GM10248 (cell line): ENCODE results near the gene TTC7B.

Experiments used
- CTCF ChIA-PET: fragments of 300-600 bp; sonication (Branson Sonifier 250); formaldehyde crosslinking; extraction: SDS; loops from one replicate; lab custom pipeline; 2021; ENCODE audit warnings: antibody characterized with exemption; lab: Yijun Ruan, JAX
- POLR2A ChIA-PET: fragments of 350-650 bp; sonication (Branson Sonifier 250); formaldehyde crosslinking; extraction: SDS; loops from one replicate; lab custom pipeline; 2020; ENCODE audit warnings: antibody characterized with exemption; lab: Yijun Ruan, JAX
- DNase-seq: peaks from one replicate; pipeline ENCODE4 v3.0.0; 2012; ENCODE audit errors: extremely low spot score
- TF ChIP-seq, protein P1 (sequence below): IDR thresholded peaks from 2 replicates; pipeline ENCODE4 v1.5.1; 2012; ENCODE audit warnings: mild to moderate bottlenecking, low read depth; ENCODE audit errors: extremely low read depth, missing control alignments, control extremely low read depth

TTC7B gene

DNA sequence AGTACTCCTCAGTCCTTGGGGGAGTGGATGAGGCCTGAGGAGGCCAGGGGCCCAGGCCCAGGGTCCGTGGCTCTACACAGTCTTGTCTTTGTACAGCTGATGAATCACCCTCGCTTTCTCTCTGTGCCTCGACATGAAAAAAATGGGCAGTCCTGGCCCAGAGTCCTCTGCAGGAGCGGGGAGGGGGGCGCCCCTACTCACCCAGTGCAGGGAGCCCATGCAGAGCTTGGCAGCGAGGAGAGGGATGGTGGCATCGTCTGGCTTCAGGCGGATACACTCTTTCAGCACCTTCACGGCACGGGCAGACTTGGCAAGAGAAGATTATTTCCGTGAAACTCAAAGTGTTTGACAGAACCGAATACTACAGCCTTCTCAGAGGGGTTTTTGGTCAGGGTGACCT, 159.3 kb downstream of the TTC7B start:
- no peak for DNase-seq
- ChIA-PET POLR2A (no interaction called here), CTCF (interaction anchor here (1.1 to 1.9 kb wide), 4 partner anchors 8 to 257 kb away, joined by 3 to 4 read pairs (median 4); no protein-coding TSS in a partner anchor)
- TF ChIP-seq, protein P1, sequence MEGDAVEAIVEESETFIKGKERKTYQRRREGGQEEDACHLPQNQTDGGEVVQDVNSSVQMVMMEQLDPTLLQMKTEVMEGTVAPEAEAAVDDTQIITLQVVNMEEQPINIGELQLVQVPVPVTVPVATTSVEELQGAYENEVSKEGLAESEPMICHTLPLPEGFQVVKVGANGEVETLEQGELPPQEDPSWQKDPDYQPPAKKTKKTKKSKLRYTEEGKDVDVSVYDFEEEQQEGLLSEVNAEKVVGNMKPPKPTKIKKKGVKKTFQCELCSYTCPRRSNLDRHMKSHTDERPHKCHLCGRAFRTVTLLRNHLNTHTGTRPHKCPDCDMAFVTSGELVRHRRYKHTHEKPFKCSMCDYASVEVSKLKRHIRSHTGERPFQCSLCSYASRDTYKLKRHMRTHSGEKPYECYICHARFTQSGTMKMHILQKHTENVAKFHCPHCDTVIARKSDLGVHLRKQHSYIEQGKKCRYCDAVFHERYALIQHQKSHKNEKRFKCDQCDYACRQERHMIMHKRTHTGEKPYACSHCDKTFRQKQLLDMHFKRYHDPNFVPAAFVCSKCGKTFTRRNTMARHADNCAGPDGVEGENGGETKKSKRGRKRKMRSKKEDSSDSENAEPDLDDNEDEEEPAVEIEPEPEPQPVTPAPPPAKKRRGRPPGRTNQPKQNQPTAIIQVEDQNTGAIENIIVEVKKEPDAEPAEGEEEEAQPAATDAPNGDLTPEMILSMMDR: no peak

DNA sequence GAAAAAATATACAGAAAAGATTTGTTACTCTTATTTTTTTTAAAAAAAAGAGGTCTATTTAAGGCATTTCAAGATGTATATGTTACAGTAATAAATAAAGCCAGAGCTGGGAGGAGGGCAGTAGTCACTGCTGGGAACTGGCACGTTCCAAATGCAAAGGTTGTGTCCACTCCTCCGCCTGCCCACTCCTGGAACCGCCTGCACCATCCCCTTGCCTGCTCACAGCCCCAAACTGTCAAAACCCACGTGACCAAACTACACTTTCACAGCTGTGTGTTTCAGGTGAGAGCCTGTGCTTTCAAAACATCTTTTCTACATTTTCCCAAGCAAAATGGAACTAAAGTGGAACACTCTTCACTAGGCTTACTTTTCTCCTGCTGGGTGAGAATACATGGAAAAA, 160.4 kb downstream of the TTC7B start:
- POLR2A ChIA-PET: no interaction called here
- DNase-seq: no peak
- CTCF ChIA-PET: no interaction called here
- TF ChIP-seq, protein P1: no peak

DNA sequence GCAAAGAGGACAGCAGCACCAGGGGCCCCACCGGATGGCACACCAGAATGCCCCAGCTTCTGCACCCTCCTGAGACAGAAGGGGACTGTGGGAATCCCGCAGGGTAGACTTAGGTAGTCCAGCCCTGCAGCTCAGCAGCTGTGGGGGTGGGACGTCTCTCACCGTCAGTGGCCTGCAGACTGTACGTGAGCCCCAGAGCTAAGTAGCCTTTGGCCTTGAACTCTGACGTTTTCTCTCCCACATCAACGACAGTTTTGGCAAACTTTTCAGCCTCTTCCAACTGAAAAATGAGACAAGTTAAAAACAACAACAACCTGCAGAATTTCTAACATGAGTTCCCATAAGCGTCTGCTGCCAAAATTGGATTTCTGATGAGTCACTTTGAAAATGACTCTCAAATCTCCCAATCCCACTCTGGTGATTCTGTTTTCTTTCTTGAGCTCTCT, 161.4 kb downstream of the TTC7B start:
- CTCF ChIA-PET: no interaction called here
- POLR2A ChIA-PET: no interaction called here
- DNase-seq: no peak
- TF ChIP-seq, protein P1: no peak

DNA sequence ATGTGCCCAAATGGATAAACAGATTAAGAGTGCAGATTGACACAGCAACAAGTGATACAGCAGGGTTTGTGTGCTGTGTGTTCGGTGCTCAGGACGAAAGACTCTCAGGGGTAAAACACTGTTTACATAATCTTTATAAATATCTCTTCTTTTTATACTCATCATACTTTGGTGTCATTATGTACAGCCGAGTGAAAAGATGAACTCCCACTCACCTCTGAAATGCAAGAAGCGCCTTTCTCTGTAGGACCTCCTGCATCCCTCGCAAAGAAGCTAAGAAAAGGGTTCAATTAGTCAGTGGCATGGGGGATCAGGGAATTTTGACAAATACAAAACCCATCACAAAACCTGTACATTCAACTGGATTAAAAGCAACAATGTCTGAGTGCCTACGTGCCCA, 163.6 kb downstream of the TTC7B start:
- POLR2A ChIA-PET: no interaction called here
- TF ChIP-seq, protein P1: no peak

DNA sequence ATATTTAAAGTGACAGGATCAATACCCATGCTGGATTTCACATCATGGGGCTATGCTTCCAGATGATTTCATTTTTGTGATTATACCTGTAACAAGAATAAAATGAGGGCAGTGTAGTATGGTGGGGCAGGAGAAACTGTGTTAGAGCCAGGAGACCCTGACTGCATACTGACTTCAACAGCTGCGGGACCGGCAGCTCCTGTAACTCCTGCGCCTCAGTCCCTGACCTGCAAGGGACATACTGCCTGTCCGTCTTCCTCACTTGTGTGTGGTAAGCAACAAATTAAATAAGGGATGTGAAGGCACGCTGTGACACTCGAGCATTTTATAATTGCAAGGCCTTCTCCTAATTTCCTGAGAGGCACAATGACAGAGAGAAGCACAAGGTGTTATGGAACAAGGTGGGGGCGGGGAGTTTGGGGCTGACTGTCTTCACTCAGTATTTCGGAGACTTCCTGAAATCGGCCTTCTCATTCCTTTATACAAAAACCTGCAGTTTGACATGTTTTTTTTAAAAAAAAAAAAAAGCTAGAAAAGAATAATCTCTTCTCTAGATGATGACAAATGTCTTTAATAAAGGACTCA, 164.2 kb downstream of the TTC7B start:
- ChIA-PET POLR2A (no interaction called here), CTCF (interaction anchor here (1.6 to 1.9 kb wide), 2 partner anchors 11 to 14 kb away, joined by 4 to 5 read pairs; no protein-coding TSS in a partner anchor)
- TF ChIP-seq, protein P1: no peak
- DNase-seq: no peak

More for the DNA sequence above, 163.6 kb downstream of the TTC7B start:
- no peak for DNase-seq
- CTCF ChIA-PET: interaction anchor here (1.6 to 1.9 kb wide), 2 partner anchors 10 to 14 kb away, joined by 4 to 5 read pairs; no protein-coding TSS in a partner anchor

DNA sequence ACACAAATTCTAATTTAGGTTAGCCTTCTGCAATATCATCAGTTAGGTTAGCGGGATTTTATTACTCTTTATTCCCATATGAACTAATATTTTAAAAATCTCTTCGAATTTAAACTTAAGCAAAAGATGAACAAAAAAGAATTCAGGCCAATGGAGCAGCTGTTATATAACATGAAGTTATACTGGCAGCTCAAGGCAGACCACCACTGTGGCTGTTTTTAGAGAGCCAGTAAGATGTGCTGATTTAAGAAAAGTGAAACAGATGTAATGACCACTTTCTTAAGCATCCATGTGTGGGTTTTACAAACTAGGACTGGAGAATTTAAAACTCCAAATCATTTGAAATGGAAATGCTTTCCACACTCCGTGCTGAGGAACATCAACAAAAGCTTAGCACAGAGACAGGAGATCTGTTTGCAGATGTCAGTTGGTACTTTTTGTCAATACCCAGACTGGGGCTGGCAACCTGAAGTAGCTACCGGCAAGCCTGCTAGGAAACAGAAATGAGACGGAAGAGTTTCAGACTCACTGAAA, 164.9 kb downstream of the TTC7B start:
- TF ChIP-seq, protein P1: no peak
- CTCF ChIA-PET: interaction anchor here (1.6 to 1.9 kb wide), 2 partner anchors 11 to 13 kb away, joined by 4 to 5 read pairs; no protein-coding TSS in a partner anchor
- POLR2A ChIA-PET: no interaction called here
- DNase-seq: no peak
